HEK293 (cell line): ENCODE results near the gene CARD11.

Experiments
- HOXC10 ChIP-seq: sonication (generic); formaldehyde crosslinking; IDR thresholded peaks from 2 replicates; pipeline ENCODE4 v1.8.1; 2023; ENCODE audit warnings: mild to moderate bottlenecking, missing genetic modification reagents
- SP2 ChIP-seq: fragments of 450-650 bp; formaldehyde crosslinking; IDR thresholded peaks from 2 replicates; pipeline ENCODE4 v1.5.1; 2016; ENCODE audit warnings: missing biosample characterization, missing genetic modification characterization
- TSHZ1 ChIP-seq: fragments of 450-650 bp; formaldehyde crosslinking; IDR thresholded peaks from 2 replicates; pipeline ENCODE4 v1.5.1; 2016; ENCODE audit warnings: missing biosample characterization, missing genetic modification characterization, borderline replicate concordance
- ZNF23 ChIP-seq: fragments of 450-650 bp; formaldehyde crosslinking; IDR thresholded peaks from 2 replicates; pipeline ENCODE4 v1.5.1; 2016; ENCODE audit warnings: missing biosample characterization, missing genetic modification characterization, borderline replicate concordance
- TF ChIP-seq, protein P1 (sequence below): fragments of 450-650 bp; formaldehyde crosslinking; IDR thresholded peaks from 2 replicates; pipeline ENCODE4 v1.5.1; 2016; ENCODE audit warnings: missing biosample characterization, missing genetic modification characterization
- TF ChIP-seq, protein P2 (sequence below): fragments of 450-650 bp; formaldehyde crosslinking; IDR thresholded peaks from 2 replicates; pipeline ENCODE4 v1.5.1; 2016; ENCODE audit warnings: missing biosample characterization, missing genetic modification characterization, borderline replicate concordance
- TF ChIP-seq, protein P3 (sequence below): fragments of 450-650 bp; formaldehyde crosslinking; optimal IDR thresholded peaks from 2 replicates; pipeline ENCODE3; 2016; ENCODE audit warnings: missing biosample characterization, mild to moderate bottlenecking, missing genetic modification characterization

DNA sequence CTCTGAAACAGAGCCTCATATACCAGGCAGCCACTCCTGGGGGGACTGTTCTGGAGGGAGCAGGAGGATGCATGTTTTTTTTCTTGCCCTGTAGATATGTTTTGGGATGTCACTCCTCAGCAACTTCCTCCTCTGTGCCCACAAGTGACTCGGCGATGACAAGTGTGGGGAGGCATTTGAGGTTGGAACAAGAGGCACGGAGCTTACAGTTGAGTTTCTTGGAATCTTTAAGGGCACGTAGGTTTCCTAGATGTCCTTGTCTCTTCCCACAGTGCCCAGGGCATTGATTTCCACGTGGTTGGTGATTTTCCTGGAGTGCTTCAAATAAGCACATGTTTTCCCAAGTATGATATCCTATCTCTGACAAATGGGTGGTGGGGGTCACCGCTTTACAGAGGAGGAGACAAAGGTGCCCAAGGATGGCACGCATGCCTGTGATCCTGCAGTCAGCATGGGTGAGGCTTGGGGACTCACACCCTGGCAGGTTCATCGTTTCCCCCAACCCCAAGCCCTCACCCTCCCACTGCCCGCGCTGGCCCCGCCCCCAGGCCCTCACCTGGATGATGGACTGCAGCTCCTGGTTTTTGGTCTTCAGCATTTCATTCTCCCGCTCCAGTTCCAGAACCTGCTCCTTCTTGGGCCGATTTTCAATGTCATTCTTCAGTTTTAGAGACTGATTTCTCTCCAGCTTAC lies 104.3 kb downstream of the CARD11 start:
- no peak for TF ChIP-seq SP2 (tag by site-specific recombination)
- no peak for TF ChIP-seq TSHZ1 (tag by site-specific recombination)
- TF ChIP-seq, protein P1, sequence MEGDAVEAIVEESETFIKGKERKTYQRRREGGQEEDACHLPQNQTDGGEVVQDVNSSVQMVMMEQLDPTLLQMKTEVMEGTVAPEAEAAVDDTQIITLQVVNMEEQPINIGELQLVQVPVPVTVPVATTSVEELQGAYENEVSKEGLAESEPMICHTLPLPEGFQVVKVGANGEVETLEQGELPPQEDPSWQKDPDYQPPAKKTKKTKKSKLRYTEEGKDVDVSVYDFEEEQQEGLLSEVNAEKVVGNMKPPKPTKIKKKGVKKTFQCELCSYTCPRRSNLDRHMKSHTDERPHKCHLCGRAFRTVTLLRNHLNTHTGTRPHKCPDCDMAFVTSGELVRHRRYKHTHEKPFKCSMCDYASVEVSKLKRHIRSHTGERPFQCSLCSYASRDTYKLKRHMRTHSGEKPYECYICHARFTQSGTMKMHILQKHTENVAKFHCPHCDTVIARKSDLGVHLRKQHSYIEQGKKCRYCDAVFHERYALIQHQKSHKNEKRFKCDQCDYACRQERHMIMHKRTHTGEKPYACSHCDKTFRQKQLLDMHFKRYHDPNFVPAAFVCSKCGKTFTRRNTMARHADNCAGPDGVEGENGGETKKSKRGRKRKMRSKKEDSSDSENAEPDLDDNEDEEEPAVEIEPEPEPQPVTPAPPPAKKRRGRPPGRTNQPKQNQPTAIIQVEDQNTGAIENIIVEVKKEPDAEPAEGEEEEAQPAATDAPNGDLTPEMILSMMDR (tag by site-specific recombination), result no peak
- no peak for TF ChIP-seq ZNF23 (tag by site-specific recombination)
- TF ChIP-seq, protein P2, sequence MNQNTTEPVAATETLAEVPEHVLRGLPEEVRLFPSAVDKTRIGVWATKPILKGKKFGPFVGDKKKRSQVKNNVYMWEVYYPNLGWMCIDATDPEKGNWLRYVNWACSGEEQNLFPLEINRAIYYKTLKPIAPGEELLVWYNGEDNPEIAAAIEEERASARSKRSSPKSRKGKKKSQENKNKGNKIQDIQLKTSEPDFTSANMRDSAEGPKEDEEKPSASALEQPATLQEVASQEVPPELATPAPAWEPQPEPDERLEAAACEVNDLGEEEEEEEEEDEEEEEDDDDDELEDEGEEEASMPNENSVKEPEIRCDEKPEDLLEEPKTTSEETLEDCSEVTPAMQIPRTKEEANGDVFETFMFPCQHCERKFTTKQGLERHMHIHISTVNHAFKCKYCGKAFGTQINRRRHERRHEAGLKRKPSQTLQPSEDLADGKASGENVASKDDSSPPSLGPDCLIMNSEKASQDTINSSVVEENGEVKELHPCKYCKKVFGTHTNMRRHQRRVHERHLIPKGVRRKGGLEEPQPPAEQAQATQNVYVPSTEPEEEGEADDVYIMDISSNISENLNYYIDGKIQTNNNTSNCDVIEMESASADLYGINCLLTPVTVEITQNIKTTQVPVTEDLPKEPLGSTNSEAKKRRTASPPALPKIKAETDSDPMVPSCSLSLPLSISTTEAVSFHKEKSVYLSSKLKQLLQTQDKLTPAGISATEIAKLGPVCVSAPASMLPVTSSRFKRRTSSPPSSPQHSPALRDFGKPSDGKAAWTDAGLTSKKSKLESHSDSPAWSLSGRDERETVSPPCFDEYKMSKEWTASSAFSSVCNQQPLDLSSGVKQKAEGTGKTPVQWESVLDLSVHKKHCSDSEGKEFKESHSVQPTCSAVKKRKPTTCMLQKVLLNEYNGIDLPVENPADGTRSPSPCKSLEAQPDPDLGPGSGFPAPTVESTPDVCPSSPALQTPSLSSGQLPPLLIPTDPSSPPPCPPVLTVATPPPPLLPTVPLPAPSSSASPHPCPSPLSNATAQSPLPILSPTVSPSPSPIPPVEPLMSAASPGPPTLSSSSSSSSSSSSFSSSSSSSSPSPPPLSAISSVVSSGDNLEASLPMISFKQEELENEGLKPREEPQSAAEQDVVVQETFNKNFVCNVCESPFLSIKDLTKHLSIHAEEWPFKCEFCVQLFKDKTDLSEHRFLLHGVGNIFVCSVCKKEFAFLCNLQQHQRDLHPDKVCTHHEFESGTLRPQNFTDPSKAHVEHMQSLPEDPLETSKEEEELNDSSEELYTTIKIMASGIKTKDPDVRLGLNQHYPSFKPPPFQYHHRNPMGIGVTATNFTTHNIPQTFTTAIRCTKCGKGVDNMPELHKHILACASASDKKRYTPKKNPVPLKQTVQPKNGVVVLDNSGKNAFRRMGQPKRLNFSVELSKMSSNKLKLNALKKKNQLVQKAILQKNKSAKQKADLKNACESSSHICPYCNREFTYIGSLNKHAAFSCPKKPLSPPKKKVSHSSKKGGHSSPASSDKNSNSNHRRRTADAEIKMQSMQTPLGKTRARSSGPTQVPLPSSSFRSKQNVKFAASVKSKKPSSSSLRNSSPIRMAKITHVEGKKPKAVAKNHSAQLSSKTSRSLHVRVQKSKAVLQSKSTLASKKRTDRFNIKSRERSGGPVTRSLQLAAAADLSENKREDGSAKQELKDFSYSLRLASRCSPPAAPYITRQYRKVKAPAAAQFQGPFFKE (tag by site-specific recombination), result no peak
- TF ChIP-seq HOXC10 (CRISPR knock-in tag), result no peak
- TF ChIP-seq, protein P3, sequence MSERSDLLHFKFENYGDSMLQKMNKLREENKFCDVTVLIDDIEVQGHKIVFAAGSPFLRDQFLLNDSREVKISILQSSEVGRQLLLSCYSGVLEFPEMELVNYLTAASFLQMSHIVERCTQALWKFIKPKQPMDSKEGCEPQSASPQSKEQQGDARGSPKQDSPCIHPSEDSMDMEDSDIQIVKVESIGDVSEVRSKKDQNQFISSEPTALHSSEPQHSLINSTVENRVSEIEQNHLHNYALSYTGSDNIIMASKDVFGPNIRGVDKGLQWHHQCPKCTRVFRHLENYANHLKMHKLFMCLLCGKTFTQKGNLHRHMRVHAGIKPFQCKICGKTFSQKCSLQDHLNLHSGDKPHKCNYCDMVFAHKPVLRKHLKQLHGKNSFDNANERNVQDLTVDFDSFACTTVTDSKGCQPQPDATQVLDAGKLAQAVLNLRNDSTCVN, result no peak
